DMS53 (cell line): ENCODE data around the gene PADI4.

ENCODE experiments used
- DNase-seq: peaks from one replicate; lab custom pipeline; 2025; lab: John Stamatoyannopoulos, UW

Gene PADI4

DNA sequence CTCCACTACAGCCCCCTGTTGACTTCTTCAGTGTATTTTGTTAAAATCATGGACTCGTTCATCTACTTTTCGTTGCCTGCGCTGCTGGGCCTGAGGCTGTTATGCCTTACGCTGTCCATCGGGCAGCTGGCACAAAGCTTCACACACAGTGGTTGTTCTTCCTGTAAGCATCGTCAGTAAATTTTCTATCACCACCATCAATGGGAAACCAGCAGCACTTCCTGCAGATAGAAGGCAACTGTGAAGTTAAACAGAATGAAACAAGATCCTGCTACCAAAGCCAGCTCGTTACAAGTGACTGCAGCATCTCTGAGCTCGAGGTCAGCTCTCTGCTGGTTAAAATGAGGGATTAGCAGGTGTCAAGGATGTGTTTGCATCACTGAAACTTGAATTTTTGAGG is 42.1 kb downstream of the PADI4 start:
- no peak for DNase-seq

DNA sequence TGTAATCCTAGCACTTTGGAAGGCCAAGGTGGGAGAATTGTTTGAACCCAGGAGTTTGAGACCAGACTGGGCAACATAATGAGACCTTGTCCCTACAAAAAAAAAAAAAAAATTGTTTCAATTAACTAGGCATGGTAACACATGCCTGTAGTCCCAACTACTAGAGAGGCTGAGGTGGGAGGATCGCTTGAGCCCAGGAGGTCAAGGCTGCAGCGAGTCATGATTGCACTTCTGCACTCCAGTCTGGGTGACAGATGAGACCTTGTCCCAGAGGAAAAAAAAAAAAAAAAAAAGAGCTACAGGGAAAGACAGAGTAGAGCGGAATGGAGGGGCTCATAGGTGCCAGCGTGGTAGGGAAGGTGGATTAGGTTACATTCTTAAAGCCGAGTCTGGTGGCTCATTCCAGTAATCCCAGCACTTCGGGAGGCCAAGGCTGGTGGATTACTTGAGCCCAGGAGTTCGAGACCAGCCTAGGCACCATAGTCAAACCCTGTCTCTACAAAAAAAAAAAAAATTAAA is 43.0 kb downstream of the PADI4 start:
- no peak for DNase-seq

DNA sequence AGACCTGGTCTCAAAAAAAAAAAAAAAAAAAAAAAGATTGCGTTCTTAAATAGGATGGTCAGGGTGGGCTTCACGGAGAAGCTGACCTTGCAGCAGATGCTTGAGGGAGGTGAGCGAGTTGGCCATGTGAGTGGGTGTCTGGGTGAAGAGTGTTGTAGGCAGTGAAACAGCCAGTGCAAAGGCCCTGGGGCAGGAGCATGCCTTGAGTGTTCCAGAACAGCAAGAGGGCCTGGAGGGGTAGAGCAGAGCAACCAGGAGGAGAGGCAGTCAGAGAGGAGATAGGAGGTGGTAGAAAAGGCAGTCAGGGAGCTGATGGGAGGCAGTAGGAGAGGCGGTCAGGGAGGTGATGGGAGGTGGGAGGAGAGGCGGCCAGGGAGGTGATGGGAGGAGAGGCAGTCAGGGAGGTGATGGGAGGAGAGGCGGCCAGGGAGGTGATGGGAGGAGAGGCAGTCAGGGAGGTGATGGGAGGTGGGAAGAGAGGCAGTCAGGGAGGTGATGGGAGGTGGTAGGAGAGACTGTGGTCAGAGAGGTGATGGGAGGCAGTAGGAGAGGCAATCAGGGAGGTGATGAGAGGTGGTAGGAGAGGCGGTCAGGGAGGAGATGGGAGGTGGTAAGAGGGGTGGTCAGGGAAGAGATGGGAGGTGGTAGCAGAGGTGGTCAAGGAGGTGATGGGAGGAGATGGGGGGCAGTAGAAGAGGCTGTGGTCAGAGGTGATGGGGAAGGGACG is 43.8 kb downstream of the PADI4 start:
- no peak for DNase-seq

DNA sequence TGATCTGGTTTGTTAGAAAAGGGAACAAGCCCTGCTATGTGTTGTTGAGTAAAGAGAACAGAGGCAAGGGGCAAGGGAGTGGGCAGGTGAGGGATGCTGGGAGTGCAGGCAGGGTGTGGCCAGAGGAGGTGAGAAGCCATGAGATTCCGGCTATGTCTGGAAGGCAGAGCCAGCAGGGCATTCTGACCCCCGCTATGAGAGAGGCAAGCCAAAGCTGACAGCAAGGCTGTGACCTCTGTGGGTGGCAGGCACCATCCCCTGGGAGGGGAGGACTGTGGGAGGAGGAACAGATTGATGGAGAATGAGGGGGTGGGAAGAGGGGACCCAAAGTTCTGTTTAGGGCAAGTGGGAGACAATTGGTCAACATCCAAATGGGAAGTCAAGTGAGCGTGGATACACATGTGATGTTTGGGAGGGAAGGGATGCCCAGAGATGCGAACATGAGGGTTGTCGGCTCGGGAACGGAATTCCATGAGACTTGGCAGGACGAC is 44.5 kb downstream of the PADI4 start:
- no peak for DNase-seq

DNA sequence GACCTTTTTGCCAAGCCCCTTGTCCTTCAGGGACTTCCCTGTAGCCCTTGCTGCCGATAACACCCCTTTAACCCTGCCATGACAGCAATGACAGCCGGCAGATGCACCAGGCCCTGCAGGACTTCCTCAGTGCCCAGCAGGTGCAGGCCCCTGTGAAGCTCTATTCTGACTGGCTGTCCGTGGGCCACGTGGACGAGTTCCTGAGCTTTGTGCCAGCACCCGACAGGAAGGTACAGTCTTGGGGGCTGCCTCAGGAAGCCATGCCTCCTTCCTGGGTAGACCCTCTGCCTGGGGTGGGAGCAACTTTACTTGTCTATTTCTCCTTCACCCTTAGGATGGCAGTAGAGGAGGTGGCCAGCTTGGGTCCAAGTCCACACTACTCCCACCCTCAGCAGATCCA is 47.9 kb downstream of the PADI4 start:
- DNase-seq = no peak

DNA sequence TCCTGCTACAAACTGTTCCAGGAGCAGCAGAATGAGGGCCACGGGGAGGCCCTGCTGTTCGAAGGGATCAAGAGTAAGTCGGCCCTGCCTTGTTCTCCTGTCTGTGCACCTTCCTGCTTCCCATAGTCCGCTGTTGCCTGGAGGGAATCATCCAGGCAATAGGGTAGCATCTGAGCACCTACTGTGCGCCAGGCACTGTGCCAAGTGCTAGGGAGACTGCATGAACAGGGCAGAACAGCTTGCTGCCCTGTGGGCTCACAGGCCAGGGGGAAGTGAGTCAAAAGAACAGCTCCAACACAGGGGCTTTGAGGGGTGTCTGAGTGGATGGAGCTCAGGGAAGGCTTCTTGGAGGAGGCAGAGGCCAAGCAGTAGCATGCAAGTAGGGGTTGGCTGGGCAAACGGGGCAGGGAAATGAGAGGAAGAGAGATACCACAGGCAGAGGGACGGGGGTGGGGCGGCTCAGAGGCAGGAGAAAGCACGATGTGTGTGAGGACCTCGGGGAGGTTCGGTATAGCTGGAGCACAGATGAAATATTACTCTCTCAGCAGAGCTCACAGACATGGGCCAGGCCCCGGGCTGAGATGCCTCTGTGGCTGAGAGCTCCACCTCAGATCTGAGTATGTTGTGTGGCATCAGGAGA is 48.5 kb downstream of the PADI4 start:
- no peak for DNase-seq

DNA sequence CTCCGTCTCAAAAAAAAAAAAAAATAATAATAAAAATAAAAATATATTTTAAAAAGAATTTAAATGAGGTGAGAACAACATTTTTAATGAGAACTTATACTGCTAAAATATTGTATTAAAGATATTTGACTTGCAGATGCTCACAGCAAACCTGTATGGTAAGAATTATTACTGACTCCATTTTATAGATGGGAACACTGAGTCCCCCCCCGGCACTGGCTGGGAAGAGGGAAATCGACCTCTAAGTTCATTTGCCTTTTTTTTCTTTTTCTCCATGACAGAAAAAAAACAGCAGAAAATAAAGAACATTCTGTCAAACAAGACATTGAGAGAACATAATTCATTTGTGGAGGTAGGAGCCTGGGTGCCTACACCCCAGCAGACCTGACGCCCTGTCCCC is 50.6 kb downstream of the PADI4 start:
- DNase-seq = no peak

DNA sequence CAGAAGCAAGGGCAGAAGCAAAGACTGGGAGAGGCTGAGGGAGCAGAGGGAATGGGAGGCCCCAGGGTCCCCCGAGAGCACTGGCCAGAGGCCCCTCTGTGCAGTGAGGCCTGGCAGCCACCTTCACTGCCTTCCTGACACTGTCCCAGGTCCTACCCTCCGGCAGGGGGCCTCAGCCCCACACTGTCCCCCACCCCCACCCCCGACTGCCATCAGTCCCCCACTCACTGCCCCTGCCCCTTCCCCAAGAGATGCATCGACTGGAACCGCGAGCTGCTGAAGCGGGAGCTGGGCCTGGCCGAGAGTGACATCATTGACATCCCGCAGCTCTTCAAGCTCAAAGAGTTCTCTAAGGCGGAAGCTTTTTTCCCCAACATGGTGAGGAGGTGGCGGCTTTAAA is 51.0 kb downstream of the PADI4 start:
- DNase-seq = no peak

DNA sequence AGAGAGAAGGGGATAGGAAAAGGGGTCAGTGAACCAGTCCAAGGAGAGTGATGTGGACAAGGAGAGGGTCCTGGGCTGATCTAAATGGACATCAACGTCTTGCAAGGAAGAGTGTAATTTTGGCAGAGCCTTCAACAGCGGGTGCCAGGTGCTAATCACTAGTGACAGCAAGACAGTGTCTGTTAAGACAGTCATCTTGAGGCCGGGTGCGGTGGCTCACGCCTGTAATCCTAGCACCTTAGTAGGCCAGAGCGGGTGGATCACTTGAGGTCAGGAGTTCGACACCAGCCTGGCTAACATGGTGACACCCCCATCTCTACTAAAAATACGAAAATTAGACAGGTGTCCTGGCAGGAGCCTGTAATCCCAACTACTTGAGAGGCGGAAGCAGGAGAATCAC is 51.8 kb downstream of the PADI4 start:
- no peak for DNase-seq

DNA sequence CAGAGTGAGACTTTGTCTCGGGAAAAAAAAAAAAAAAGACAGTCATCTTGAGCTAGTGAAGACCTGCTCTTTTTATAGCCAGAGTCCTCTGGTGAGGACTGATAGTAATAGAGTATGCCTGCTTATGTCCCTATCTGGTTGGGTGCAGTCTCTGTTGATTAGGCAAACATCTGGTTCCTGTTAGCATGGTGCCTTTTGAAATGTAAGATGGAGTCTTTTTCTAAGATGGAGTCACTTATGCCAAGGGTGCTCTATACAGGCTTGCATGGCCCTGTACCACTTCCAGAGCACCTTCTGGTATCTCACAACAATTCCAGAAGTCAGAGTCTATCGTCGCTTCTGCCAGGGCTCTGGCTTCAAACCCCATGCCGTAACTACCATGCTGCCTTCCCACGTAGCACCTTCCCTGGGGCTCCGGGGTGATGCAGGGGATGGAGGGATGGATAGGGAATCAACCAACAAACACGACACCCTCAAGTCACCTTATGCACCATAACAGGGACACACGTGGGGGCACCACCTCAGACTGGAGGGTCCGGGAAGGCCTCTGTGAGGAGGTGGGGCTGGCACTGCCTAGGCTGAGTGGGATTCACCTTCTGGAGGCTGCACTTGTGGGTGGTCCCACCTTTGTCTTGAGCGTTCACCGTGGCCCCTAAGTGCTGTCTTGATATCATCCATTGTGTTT is 52.4 kb downstream of the PADI4 start:
- DNase-seq = no peak

DNA sequence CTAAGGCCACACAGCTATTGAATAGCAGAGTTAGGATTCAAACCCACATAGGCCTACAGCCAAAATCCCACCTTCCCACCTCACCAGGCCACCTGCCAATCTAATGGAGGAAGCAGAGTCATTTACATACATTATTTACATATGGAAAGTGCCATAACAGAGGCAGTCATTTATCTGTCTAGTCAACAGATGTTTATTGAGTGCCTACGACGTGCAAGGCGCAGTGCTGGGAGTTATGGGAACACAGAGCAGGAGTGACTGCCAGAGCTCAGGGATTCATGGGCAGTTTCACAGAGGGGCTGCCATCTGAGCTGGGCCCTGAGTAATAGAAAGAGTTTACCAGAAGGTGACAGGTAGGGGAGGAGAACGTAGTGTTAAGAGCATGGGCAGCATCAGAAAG is 53.7 kb downstream of the PADI4 start:
- no peak for DNase-seq

DNA sequence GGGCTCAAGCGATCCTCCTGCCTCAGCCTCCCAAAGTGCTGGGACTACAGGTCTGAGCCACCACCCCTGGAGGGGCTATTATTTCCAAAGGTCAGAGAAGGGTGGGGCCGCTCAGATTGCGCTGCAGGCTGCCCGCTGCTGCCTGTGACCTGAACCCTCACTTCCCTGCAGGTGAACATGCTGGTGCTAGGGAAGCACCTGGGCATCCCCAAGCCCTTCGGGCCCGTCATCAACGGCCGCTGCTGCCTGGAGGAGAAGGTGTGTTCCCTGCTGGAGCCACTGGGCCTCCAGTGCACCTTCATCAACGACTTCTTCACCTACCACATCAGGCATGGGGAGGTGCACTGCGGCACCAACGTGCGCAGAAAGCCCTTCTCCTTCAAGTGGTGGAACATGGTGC is 55.4 kb downstream of the PADI4 start:
- no peak for DNase-seq

DNA sequence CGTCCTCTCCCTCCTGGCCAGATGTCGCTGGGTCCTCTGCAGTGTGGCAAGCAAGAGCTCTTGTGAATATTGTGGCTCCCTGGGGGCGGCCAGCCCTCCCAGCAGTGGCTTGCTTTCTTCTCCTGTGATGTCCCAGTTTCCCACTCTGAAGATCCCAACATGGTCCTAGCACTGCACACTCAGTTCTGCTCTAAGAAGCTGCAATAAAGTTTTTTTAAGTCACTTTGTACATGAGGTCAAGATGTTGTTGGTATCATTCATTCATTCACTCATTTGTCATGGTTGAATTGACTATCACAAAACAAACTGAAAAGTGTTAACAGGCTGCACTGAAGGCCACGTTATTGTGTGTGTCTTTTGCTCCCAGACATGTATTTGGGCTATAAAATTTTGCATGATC is 55.8 kb downstream of the PADI4 start:
- DNase-seq = no peak

DNA sequence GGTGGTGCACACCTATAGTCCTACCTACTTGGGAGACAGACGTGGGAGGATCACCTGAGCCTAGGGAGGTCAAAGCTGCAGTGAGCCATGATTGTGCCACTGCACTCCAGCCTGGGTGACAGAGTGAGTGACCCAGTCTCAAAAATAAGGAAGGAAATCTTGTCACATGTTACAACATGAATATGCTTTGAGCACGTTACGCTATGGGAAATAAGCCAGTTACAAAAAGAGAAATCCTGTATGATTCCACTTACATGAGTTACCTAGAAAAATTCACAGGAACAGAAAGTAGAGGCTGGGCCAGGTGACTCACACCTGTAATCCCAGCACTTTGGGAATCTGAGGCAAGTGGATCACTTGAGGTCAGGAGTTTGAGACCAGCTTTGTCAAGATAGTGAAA is 57.3 kb downstream of the PADI4 start:
- no peak for DNase-seq

DNA sequence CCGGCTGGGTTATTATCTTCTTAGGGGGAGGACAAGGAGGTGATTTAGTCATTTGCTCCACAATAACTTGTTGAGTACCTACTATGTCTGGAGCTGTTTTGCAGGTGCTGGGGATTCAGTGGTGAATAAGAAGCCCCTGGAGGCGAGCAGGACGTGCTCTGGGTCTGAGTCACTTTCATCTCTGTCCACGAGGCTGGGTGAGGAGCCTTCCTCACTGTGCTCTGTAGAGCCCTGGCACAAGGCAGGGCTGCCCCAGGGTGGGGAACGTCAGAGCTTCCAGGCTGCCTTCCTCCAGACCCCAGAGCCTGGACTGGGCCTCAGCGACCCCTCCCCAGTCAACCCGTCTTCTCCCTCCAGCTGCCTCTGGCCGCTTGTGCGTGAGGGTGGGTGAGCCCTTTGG is 61.5 kb downstream of the PADI4 start:
- no peak for DNase-seq

DNA sequence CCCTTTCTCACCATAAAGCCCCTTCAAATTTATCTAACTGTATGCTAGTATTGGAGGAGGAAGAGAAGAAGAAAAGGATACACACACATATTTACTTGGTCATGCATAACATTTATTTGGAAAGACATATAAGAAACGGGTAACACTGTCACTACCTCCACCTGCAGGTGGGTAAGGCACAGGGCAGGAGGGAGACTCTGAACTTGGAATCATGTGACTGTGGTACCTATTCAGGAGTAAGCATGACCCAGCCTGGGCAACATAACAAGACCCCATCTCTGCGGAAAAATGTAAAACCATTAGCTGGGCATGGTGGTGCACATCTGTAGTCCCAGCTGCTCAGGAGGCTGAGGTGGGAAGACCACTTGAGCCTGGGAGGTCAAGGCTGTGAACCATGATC is 62.6 kb downstream of the PADI4 start:
- DNase-seq = peak; percentile 56

DNA sequence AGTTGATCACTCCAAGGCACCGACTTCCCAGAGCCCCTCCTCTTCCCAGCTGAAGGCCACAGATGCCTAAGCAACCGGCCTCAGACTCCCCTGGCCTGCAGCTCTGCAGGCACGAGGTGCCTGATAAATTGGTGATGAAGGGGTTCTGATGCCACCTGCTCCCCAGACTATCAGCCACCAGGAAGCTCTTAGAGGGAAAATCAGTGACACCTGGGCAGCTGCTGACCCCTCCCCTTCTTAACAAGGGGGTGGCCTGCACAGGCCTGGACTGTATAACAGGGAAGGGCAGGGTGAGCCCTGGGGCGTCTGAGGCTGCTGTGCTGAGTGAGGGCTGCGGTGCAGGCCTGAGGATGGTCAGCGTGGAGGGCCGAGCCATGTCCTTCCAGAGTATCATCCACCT is 63.9 kb downstream of the PADI4 start, which contains the start of gene PADI6:
TSS of gene PADI6 (plus strand) at position 301 of the 400 bp plus-strand sequence. CDS start at position 351, 50 bp downstream.
- no peak for DNase-seq

DNA sequence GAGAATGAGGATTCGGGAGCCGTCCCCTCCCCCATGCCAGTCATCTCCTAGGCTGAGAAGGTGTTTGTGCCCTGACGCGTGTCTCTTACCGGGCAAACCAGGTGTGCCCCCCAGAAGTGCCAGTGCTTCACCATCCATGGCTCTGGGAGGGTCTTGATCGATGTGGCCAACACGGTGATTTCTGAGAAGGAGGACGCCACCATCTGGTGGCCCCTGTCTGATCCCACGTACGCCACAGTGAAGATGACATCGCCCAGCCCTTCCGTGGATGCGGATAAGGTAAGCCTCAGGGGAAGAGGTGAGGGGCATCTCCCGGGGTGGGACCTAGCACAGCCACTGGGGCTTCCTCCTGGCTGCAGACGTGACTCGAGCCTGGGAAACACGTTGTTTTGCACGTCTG is 65.0 kb downstream of the PADI4 start:
- no peak for DNase-seq

DNA sequence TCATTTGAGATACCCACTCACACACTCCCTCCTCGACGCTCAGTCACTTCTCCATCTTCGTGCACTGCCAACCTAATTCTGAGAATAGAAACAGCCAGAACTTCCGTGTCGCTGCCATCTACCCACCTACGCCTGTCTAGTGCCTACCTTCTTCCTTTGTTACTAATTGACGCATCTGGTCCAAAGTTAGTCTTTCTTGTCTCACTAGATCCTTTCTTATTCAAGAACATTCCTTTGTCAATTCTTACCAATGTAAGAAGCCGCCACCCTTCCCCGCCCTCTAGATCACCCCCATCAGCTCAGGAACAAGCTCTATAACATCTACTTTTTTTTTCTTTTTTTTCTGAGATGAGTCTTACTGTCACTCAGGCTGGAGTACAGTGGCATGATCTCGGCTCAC is 67.7 kb downstream of the PADI4 start:
- DNase-seq = no peak

DNA sequence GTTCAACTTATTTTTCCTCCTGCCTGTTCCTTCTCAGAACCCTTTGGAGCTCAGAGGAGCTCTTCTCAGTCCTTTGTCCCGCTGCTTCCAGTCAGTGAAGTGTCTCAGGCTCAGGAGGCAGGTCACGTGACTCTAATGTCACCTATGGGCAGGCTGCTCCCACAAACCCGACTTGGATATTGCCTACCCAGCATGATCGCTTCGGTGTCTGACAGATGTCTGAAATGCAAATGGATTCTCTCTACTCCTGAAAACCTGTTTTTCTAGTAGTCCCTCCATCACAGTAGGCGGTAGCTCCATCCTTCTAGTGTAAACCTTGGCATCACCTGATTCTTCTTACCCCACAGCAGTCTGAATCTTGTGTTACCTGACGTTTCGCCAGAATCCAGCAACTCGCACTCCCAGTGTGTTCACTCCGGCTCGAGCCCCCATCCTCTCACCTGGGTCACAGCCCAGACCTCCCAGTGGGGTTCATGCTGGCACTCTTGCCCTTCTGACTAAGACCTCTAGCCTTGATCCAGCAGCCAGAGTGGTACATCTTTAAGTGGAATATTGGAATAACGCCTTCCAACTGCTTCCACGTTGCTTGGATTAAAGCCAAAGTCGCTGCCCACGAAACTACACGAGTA is 69.4 kb downstream of the PADI4 start:
- DNase-seq = peak; percentile 94

DNA sequence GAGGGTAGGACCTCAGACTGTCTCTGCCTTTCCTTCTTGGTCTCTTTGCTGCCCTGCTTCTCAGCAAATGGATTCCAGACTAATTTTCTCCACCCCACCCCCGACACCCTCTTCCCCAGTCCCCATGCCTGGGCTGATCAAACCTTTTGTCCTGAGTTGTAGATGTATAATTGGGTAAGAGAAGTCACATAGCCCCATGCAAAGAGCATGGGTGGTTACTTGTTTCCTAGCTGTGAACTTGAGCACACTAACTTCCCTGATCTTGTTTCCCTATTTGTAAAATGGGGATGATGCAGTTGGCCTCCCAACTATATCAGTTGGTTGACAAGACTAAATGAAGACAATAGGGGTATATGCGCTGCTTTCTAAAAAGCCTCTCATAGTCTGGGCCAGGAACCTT is 73.2 kb downstream of the PADI4 start:
- DNase-seq = no peak

DNA sequence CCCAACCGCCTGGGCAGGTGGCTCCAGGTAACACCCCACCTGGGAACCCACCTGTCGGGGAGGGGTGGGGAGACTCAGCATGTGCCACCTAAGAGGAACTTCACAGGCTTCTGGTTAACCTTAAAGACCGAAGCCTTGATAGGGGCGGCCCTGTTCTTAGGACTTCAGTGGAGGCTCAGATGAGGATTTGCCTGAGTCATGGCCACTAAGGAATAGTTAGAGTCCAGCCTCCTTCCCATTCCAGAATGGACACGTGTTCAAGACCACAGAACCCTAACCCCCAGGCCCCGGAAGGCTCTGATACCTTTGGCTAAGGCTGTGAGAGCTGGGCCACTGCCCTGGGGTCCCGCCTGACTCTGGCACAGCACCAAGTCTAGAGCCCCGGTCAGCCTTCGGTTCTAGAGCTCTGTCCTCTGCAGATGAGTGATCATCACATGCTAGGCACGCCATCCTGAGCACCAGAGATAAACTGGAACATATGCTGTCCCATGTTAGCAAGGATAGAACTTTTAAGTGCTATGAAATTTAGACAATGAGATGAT is 84.3 kb downstream of the PADI4 start:
- DNase-seq = no peak
